AG04450 (cell line): Measurements from ENCODE around the gene EIF2B4. TPM values are rescaled to one million over a fixed set of nuclear protein-coding genes. Genes with fewer than 3 reads are reported as not detected.
A peak's percentile ranks its signal among the peaks of the same experiment; 100 is the strongest.

Experiments
- CTCF ChIA-PET: fragments of 300-600, 350-600 bp; formaldehyde crosslinking; extraction: SDS; loops from one replicate; lab custom pipeline; 2022; ENCODE audit warnings: antibody characterized with exemption, inconsistent platforms; lab: Charles Lee
- POLR2A ChIA-PET: fragments of 350-600 bp; formaldehyde crosslinking; extraction: SDS; loops from one replicate; lab custom pipeline; 2021; ENCODE audit warnings: antibody characterized with exemption, inconsistent platforms; lab: Yijun Ruan, JAX
- DNase-seq: peaks from one replicate; pipeline ENCODE4 v3.0.0-alpha.2; 2011; ENCODE audit warnings: low read depth, low spot score
- H3K27ac ChIP-seq: one replicate; pipeline ENCODE4 v1.5.1; 2012; ENCODE audit warnings: low read depth, low read length, control low read depth
- H3K27me3 ChIP-seq: one replicate; pipeline ENCODE4 v1.6.0; 2012; ENCODE audit warnings: low read length; ENCODE audit not compliant: control insufficient read depth, insufficient read depth
- H3K4me3 ChIP-seq: 2 replicates; pipeline ENCODE4 v1.5.1; 2011; ENCODE audit warnings: mild to moderate bottlenecking, low read depth, low read length, control low read depth
- H3K9me3 ChIP-seq: 2 replicates; pipeline ENCODE4 v1.5.1; 2012; ENCODE audit warnings: low read length; ENCODE audit not compliant: control insufficient read depth, insufficient read depth
- CTCF ChIP-seq: IDR thresholded peaks from 2 replicates; pipeline ENCODE4 v1.5.1; 2011; ENCODE audit warnings: low read depth, low read length, control low read depth, inconsistent platforms
- polyA minus RNA-seq: library from RNA; depleted of rRNA, polyadenylated mRNA; stranded (reverse); fragments of >200 nt; gene quantifications from 2 replicates; pipeline ENCODE4 v1.2.3, GENCODE V29; 2011; rRNA and poly(A)+ RNA removed
- polyA plus RNA-seq: library from polyadenylated mRNA; depleted of rRNA; stranded (reverse); fragments of >200 nt; gene quantifications from 2 replicates; pipeline ENCODE4 v1.2.3, GENCODE V29; 2011; rRNA removed

The EIF2B4 gene
- polyA plus RNA-seq (43.0 and 52.2 TPM in 2 replicates), polyA minus RNA-seq (43.8 and 50.8 TPM in 2 replicates)

- POLR2A ChIA-PET = interaction anchor here (0.7 to 3.9 kb wide), 6 partner anchors 9 to 59 kb away, joined by 3 to 35 read pairs (median 6); partner anchors contain the start of genes GTF3C2, MPV17, NRBP1 and ZNF513
- DNase-seq = peak; percentile 98
- TF ChIP-seq CTCF = peak; percentile 77
- Histone ChIP-seq H3K27me3 (no peaks in the 10 kb centered on the region), H3K4me3 (peak within 1 kb of the TSS; percentile 96), H3K9me3 (no peaks in the 10 kb centered on the region; the same call in 1 of the 2 replicates), H3K27ac (peak within 1 kb of the TSS; percentile 84)
- CTCF ChIA-PET = interaction anchor here (0.7 to 3.8 kb wide), 5 partner anchors 9 to 313 kb away, joined by 3 to 10 read pairs (median 3); partner anchors contain the start of genes PPM1G and ZNF513
These were observed at the start of gene EIF2B4, which contains the start of gene SNX17 for GRCh38 chr2:27370026-27370815. EIF2B4 (minus strand) TSS chr2:27370338; CDS start chr2:27370314, 24 bp downstream. SNX17 (plus strand) TSS chr2:27370616; CDS start chr2:27370744, 128 bp downstream.

GRCh38 chr2:27416151-27416550 is 46.0 kb upstream of the EIF2B4 start:
- DNase-seq = no peak
- no peak for TF ChIP-seq CTCF

GRCh38 chr2:27412419-27413152 is 42.4 kb upstream of the EIF2B4 start:
- POLR2A ChIA-PET = no interaction called here

More at GRCh38 chr2:27416151-27416550, 46.0 kb upstream of the EIF2B4 start:
- Histone ChIP-seq H3K27me3 (peaks cover 3% of the 10 kb centered on the region), H3K27ac (no peak overlapping the region), H3K4me3 (no peak overlapping the region), H3K9me3 (no peaks in the 10 kb centered on the region)
- ChIA-PET CTCF (no interaction called here), POLR2A (no interaction called here)

GRCh38 chr2:27409321-27410073 is 39.4 kb upstream of the EIF2B4 start, which contains the start of gene PPM1G:
PPM1G (minus strand) TSS chr2:27409591; CDS start chr2:27409422, 169 bp downstream.
- CTCF ChIA-PET = interaction anchor here (0.6 to 3.4 kb wide), 5 partner anchors 9 to 274 kb away, joined by 3 to 16 read pairs (median 4); no protein-coding TSS in a partner anchor

More at GRCh38 chr2:27412419-27413152, 42.4 kb upstream of the EIF2B4 start:
- TF ChIP-seq CTCF = no peak
- peaks cover 3% of the 10 kb centered on the region for H3K27me3 ChIP-seq
- no peak for DNase-seq
- CTCF ChIA-PET = no interaction called here
- H3K4me3 ChIP-seq = no peak overlapping the region
- no peak overlapping the region for H3K27ac ChIP-seq
- peaks cover 2% of the 10 kb centered on the region; the same call in 1 of the 2 replicates for H3K9me3 ChIP-seq

More at GRCh38 chr2:27409321-27410073, 39.4 kb upstream of the EIF2B4 start, which contains the start of gene PPM1G:
- Histone ChIP-seq H3K27me3 (peaks cover 3% of the 10 kb centered on the region), H3K4me3 (peak within 1 kb of the TSS; percentile 89), H3K27ac (peak within 1 kb of the TSS; percentile 31), H3K9me3 (peaks cover 2% of the 10 kb centered on the region; the same call in 1 of the 2 replicates)
- no peak for TF ChIP-seq CTCF
- POLR2A ChIA-PET = interaction anchor here (0.8 to 3.1 kb wide), 5 partner anchors 17 to 219 kb away, joined by 3 to 43 read pairs (median 8); partner anchors contain the start of genes CCDC121, GPN1, NRBP1 and ZNF512
- DNase-seq = peak; percentile 59
